Stimulated activated CD8-positive, alpha-beta memory T cell treated with anti-CD3 and anti-CD28 coated beads, Interleukin-4, amount 100 ng/mL, for 4 hours (primary cell): ENCODE data around the gene DENND6B.

Experiments
- DNase-seq, 2 donors: peaks; one replicate each; pipeline ENCODE4 v3.0.0-alpha.2; 2020; ENCODE audit warnings: low read depth in 2 of 2, low spot score in 1 of 2

DENND6B gene

DNA sequence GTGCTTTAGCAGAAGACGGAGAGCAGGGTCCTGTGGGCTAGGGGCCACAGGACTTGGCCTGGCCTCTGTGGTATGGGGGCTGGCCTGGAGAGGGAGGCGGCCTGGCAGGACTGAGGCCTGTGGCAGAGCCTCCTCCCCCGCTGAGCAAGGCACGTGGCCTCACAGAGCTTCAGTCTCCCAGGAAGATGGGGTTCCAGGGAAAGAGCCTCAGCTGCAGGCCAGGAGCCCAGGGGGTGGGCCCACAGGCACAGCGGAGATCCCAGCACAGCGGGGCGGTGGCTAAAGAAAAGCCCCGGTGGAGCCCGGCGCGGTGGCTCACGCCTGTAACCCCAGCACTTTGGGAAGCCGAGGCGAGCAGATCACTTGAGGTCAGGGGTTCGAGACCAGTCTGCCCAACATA lies 67.5 kb downstream of the DENND6B start:
- DNase-seq: no peak
